ENCODE data around the gene MYEOV.

Gene MYEOV

GRCh38 chr11:69283446-69283845, 10.5 kb upstream of the MYEOV start:
- TF ChIP-seq, protein P1, sequence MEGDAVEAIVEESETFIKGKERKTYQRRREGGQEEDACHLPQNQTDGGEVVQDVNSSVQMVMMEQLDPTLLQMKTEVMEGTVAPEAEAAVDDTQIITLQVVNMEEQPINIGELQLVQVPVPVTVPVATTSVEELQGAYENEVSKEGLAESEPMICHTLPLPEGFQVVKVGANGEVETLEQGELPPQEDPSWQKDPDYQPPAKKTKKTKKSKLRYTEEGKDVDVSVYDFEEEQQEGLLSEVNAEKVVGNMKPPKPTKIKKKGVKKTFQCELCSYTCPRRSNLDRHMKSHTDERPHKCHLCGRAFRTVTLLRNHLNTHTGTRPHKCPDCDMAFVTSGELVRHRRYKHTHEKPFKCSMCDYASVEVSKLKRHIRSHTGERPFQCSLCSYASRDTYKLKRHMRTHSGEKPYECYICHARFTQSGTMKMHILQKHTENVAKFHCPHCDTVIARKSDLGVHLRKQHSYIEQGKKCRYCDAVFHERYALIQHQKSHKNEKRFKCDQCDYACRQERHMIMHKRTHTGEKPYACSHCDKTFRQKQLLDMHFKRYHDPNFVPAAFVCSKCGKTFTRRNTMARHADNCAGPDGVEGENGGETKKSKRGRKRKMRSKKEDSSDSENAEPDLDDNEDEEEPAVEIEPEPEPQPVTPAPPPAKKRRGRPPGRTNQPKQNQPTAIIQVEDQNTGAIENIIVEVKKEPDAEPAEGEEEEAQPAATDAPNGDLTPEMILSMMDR (conservative IDR thresholded peaks at IDR 0.05; ENCODE audit: low read depth), result no peak
- no peak for DNase-seq (ENCODE audit: low spot score)
- ChIA-PET CTCF (no interaction called here), POLR2A (ENCODE audit: low non-redundant PET) (no interaction called here)
- no peak overlapping the region for H3K27ac ChIP-seq

- CTCF ChIA-PET, result no interaction called here
- POLR2A ChIA-PET (ENCODE audit: low non-redundant PET), result no interaction called here
- H3K27ac ChIP-seq, result no peak overlapping the region
- TF ChIP-seq, protein P1 (conservative IDR thresholded peaks at IDR 0.05; ENCODE audit: low read depth), result no peak
- DNase-seq (ENCODE audit: low spot score), result no peak
Observed at GRCh38 chr11:69284081-69284511, 9.9 kb upstream of the MYEOV start.

DNA sequence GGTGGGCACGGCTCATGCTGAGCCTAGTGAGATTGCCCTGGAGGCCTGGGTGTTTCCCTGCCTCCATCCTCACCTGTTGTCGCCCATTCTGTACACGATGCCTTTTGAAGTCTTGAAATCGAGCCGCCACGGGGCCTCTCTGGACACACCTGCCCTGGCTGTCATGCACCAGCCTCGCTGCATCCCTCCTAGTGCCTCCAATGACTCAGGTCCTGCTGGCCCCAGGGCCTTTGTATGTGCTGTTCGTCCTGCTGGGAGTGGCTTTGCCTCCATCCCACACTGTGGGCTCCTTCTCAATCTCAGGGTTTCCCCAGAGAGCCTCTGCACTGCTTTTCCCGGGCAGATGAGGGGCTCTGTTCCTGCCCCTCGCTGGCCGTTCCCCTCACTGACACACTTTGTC, 8.9 kb upstream of the MYEOV start:
- TF ChIP-seq, protein P1 (conservative IDR thresholded peaks at IDR 0.05; ENCODE audit: low read depth), result no peak
- ChIA-PET CTCF (no interaction called here), POLR2A (ENCODE audit: low non-redundant PET) (no interaction called here)
- no peak overlapping the region for H3K27ac ChIP-seq
- DNase-seq (ENCODE audit: low spot score), result no peak

GRCh38 chr11:69285766-69286165, 8.2 kb upstream of the MYEOV start:
- H3K27ac ChIP-seq, result no peak overlapping the region
- TF ChIP-seq, protein P1 (conservative IDR thresholded peaks at IDR 0.05; ENCODE audit: low read depth), result no peak
- no peak for DNase-seq (ENCODE audit: low spot score)
- POLR2A ChIA-PET (ENCODE audit: low non-redundant PET), result no interaction called here
- CTCF ChIA-PET, result interaction anchor here (0.7 kb wide), 1 partner anchor 171 kb away, joined by 4 read pairs; no protein-coding TSS in a partner anchor

- DNase-seq (ENCODE audit: low spot score), result no peak
- TF ChIP-seq, protein P1 (conservative IDR thresholded peaks at IDR 0.05; ENCODE audit: low read depth), result no peak
- POLR2A ChIA-PET (ENCODE audit: low non-redundant PET), result no interaction called here
- H3K27ac ChIP-seq, result no peak overlapping the region
- CTCF ChIA-PET, result interaction anchor here (0.7 kb wide), 2 partner anchors 172 to 749 kb away, joined by 3 to 4 read pairs; no protein-coding TSS in a partner anchor
Observed at GRCh38 chr11:69286374-69287371, 7.3 kb upstream of the MYEOV start.

DNA sequence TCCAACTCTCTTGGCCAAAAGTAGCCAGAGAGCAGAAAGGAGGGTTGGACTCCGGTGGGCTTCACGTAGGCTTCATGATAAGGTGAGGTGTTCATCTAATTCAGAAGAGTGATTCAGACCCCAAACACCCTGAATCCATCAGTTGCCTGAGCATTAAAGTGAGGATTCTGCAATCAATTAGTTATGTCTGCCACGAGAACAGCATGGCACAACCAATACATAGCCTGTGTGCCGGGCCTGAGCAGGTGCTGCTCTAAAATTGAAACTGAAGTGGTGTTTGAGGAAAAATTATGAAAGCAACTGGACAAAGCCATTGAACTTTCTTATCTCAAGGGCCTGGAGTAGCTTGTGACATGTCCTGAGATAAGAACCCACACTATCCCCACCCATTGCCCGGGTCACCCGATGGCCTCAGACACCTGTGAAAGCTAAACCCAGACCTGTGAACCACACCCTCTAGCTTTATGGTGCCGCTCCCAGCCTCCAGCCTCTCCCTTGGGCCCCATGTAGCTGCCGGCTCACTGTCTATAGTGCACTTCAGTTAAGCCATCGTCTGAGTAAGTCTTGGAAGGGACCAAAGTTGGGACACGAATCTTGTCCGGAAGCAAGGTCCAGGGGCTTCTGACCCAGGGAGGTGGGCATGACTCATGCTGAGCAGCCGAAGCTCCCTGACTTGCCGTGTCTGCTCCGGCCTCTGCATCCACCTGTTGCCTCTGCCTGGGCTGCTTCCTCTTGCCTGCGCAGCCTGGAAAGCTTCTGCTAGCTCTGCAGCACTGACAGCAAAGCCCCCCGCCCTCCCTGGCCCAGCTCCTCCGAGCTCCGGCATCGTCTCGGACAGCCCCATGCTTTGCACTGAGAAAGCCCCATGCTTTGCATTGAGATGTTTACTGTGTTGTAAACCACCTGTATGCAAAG, 5.7 kb upstream of the MYEOV start:
- no peak overlapping the region for H3K27ac ChIP-seq
- CTCF ChIA-PET, result no interaction called here
- POLR2A ChIA-PET (ENCODE audit: low non-redundant PET), result no interaction called here
- TF ChIP-seq, protein P1 (conservative IDR thresholded peaks at IDR 0.05; ENCODE audit: low read depth), result no peak
- DNase-seq (ENCODE audit: low spot score), result no peak

Measured in RWPE1 (cell line).